HG03432 (cell line): ENCODE results near the gene MDN1.

Source experiments
- ATAC-seq: cut with Tn5 transposase; IDR thresholded peaks from one replicate; pipeline ENCODE4 v1.9.1; 2021; ENCODE audit warnings: mild to moderate bottlenecking, moderate library complexity; ENCODE audit not compliant: unreplicated experiment

MDN1 gene

GRCh38 chr6:89703292-89703691 lies 116.3 kb downstream of the MDN1 start:
- ATAC-seq = no peak

DNA sequence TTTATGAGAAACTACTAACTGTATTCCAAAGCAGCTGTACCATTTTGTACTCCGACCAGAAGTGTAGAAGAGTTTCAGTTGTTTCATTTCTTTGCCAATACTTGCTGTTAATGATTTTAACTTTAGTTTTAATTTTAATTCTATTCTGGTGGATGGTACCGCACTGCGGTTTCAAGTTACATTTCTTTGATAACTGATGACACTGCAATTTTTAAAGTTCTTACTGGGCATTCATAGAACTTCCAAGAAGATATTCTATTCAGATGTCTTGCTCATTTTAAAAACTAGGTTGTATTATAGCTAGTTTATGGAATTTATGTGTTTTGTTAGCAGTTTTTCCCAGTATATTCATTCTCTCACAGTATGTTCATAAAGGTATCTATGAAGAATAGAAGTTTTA lies 117.2 kb downstream of the MDN1 start:
- no peak for ATAC-seq

DNA sequence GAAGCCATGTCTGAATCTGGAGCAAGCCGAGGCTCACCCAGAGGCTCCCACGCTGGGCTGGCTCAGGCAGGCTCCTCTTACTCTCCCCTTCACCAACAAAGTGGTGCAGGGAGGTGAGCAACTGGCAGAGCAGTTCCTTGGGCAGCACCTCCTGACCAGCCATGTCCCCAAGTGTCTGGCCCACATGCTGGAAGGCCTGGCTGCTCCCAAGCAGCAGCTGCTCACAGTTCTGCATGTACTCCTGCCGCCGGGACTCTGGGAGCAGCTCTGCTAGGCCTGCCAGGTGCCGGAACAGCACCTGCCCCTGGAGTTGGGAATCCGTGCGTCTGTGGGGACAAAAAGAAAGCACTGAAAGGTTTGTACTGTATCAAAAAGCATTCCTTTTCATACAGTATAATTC lies 123.9 kb downstream of the MDN1 start:
- ATAC-seq = no peak

- no peak for ATAC-seq
Measured at GRCh38 chr6:89694428-89694827, 125.2 kb downstream of the MDN1 start.

DNA sequence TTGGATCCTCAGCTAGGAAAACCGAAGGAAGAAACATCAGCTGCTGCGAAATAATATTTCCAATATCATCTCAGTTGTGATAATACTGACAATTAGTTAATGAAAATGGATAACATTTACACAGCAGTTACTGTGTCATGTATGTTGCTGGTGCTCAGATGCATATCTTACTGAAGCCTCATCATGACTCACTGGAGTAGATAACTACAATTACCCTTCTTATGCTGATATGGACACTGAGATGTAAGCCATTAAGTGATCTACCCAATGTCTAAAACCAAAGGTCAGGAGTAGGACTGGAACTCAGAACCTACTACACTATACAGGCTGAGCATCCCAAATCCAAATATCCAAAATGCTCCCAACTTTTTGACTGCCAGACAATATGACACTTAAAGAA lies 126.4 kb downstream of the MDN1 start:
- ATAC-seq = no peak

GRCh38 chr6:89692256-89692655 lies 127.3 kb downstream of the MDN1 start:
- no peak for ATAC-seq

GRCh38 chr6:89690944-89691324 lies 128.7 kb downstream of the MDN1 start:
- no peak for ATAC-seq

DNA sequence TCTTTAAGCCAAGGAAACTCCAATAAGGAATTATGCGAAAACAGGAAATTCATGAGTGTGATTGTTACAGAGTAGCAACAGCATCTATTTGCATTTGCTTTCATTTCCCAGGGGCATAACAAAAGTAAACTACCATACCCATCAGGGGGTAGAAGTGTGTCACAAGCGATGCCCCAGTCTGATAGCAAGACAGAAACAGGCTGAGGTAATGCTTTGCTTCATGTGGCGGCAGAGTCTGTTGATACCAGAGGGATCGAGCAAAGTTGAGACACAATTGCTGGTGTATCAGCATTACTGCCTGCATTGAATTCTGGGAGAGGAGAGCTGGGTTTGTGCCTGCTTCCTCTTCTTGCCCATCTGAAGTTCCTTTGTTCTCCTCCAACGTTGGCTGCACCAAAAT lies 129.9 kb downstream of the MDN1 start:
- no peak for ATAC-seq

DNA sequence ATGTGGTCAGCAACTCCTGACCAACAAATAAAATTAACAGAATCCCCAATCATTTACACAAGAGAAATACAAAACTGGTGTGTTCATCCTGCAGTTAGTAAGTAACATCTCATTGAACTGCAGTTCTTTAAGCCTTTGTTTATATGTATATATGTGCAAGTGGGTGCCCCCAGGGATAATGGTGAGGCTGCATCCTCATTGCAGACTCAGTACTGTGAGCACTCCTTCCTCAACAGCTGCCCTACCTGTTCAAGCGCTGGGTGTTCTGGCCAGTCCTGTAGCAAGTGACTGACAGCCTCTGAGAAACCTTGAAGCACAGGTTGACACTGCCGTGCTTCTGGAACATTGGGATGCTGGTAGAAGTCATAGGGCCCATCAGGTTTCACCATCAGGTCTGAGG lies 131.3 kb downstream of the MDN1 start:
- ATAC-seq = no peak

DNA sequence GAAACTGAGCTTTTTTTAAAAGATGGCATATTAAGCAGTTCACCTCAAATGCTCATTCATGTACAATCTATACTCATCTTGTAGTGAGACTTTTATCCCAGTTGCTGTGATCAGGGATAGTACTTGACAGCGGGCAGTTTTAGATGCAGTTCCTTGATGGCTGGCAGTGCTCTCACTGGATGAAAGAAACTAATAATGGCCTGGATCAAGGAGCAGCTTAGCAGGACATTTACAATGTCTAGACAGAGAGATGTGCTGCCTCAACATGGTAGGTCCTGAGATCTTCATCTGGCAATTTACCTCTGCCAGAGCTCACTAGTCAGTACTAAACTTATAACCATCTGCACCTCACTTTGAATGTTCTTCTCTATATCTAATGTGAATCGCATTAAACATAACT lies 134.3 kb downstream of the MDN1 start:
- ATAC-seq = no peak

- no peak for ATAC-seq
Measured at GRCh38 chr6:89682991-89683390, 136.6 kb downstream of the MDN1 start.

DNA sequence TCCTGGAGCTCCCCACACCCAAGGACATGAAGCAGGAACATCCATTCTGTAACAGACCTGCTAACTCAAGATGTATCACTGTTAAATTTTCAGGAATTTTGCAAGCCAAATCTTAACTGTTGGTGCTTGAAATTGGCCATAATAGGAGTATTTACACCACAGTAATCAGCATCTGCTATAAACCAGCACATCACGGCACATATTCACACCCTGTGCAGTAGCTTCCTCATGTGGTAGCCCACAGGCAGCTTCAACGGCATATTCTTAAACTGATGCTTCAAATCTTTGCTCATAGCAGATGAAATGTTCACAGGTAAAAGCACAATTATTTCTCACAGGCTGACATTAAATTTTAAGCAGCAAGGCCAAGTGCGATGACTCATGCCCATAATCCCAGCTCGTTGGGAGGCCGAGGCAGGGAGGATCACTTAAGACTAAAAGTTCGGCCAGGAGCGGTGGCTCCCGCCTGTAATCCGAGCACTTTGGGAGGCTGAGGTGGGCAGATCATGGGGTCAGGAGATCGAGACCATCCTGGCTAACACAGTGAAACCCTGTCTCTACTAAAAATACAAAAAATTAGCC lies 137.5 kb downstream of the MDN1 start:
- ATAC-seq = no peak

GRCh38 chr6:89680551-89680950 lies 139.0 kb downstream of the MDN1 start:
- ATAC-seq = no peak

- no peak for ATAC-seq
Measured at GRCh38 chr6:89680150-89680549, 139.4 kb downstream of the MDN1 start.

- ATAC-seq = no peak
Measured at GRCh38 chr6:89679215-89680120, 140.1 kb downstream of the MDN1 start.

DNA sequence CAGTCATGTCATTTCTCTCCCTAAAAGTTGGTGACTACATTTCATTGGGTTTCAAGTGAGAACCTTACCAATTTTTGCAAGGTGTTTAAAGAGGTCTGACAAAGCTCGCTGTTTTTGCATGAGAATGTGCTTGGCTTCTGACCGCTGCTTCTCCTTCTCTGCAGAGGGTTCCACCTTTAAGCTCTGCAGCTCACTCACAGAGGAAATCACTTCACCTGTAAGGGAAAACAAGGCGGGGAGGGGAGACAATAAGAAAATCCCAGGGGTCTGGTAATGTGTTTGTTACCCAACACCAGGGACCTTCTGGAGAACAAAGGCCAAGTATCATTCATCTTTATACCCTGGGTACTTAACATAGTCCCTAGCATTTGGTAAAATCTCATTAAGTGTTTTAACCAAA lies 141.1 kb downstream of the MDN1 start:
- ATAC-seq = no peak

DNA sequence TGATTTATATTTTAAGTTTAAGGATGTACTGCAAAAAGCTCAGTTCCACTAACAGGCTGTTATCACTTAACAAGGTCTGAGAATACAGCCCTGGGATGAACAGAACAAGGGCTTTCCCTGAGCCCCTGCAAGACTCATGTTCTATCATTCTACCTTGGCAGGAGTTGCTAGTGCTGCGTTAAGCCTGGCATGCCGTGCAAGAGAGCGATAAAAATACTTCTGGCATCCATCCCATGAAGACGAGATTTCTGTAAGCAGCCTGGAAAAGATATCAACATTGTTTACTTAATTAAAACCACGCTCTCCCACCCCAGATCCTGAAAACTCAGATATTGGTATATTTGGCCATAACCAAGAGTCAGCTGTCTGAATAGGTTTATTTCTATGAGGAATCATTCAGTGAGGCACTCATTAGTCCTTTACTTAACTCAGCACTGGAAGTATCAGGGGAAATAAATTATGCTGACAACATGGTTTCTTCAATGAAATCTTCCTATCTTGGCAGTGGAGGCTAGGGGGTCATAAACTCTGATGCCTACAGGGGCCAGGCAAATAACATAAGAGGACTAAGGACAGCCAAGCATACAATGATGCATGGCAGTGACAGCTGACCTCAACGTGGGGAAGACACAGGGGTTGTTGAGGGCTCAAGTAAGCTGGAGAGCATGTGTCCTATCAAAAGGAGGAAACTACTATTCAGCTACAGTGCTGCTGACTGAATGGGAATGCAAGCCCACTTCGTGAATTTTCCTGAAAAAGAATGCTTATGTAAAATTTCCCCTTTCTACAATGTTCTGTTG lies 143.4 kb downstream of the MDN1 start:
- ATAC-seq = no peak

GRCh38 chr6:89670935-89671565 lies 148.5 kb downstream of the MDN1 start:
- no peak for ATAC-seq

DNA sequence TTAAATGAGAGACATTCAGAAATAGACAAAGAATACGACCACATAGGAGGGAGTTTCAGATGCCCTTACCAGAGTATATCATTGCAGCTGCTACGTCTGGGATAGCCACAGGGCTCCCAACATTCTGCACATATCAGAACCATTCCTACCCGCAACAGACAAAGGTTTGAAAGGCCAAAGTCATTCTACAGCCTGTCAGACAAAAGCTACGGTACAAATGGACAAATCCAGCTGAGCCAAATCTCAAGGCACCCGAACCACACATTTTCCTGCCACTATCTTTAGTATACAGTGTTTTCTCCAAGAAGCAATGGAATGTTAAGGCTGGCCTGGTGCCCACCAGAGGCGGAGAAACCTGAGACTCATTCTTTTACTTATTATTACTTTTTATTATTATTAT lies 150.6 kb downstream of the MDN1 start:
- ATAC-seq = no peak

DNA sequence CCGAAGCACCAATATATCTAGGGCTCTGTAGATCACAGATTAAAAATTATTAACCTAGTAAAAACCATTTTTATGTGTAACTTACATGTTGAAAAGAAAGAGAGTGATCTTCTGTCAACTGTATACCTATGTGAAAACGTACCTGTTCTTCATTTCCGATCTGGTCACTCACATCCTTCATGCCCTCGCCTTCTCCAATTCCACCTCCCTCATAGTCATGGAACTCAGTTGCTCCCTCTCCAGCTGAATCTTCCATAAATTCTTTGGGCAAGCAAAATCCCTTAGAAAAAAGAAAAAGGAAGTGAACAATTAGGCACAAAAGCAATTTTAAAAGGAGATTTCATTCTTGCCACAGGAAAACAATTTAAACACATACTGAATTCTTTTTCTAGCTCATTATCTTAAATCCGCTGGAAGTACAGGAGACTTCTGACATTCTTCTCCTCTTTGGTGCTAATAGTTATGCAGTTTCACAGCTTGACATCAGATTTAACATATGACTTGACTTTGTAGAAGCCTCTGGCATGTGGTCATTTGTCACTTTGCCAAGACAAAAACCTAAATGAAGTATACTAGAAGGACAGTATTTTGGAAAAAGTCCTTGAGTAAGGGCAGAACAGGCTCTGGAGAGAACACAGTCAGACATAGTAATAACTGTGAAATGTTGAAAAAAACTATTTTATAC lies 151.6 kb downstream of the MDN1 start:
- no peak for ATAC-seq
